ENCODE measurements around the gene PRKG1.

PRKG1 gene

GRCh38 chr10:51406581-51406980 is 332.3 kb downstream of the PRKG1 start:
- DNase-seq (ENCODE audit: low spot score in 2 of 2) (no peak), ATAC-seq (replicated peaks; ENCODE audit: extremely low read depth, poor library complexity, severe bottlenecking) (no peak)
- H3K9me3 Mint-ChIP-seq = no peaks in the 10 kb centered on the region
- no peaks in the 10 kb centered on the region for H3K36me3 Mint-ChIP-seq (ENCODE audit: insufficient read depth)
- no peaks in the 10 kb centered on the region for H3K4me1 Mint-ChIP-seq
- H3K4me3 Mint-ChIP-seq = no peak overlapping the region
- H3K27me3 Mint-ChIP-seq = no peaks in the 10 kb centered on the region
- H3K27ac Mint-ChIP-seq (ENCODE audit: low read depth) = no peak overlapping the region

- ATAC-seq (replicated peaks; ENCODE audit: extremely low read depth, poor library complexity, severe bottlenecking) = no peak
Observed at GRCh38 chr10:51416494-51416893, 342.2 kb downstream of the PRKG1 start.

GRCh38 chr10:51419196-51420093 is 345.2 kb downstream of the PRKG1 start:
- H3K4me1 Mint-ChIP-seq = peaks cover 6% of the 10 kb centered on the region
- H3K36me3 Mint-ChIP-seq (ENCODE audit: insufficient read depth) = no peaks in the 10 kb centered on the region
- no peak overlapping the region for H3K4me3 Mint-ChIP-seq
- H3K27ac Mint-ChIP-seq (ENCODE audit: low read depth) = no peak overlapping the region
- ATAC-seq (replicated peaks; ENCODE audit: extremely low read depth, poor library complexity, severe bottlenecking) (no peak), DNase-seq (ENCODE audit: low spot score in 2 of 2) (no peak)
- no peaks in the 10 kb centered on the region for H3K9me3 Mint-ChIP-seq
- peaks cover 10% of the 10 kb centered on the region for H3K27me3 Mint-ChIP-seq

More at GRCh38 chr10:51416494-51416893, 342.2 kb downstream of the PRKG1 start:
- Mint-ChIP-seq H3K36me3 (ENCODE audit: insufficient read depth) (no peaks in the 10 kb centered on the region), H3K4me1 (no peaks in the 10 kb centered on the region), H3K4me3 (no peak overlapping the region), H3K9me3 (no peaks in the 10 kb centered on the region), H3K27me3 (no peaks in the 10 kb centered on the region), H3K27ac (ENCODE audit: low read depth) (no peak overlapping the region)
- DNase-seq (ENCODE audit: low spot score in 2 of 2) = no peak

GRCh38 chr10:51421853-51422252 is 347.6 kb downstream of the PRKG1 start:
- Mint-ChIP-seq H3K27me3 (peaks cover 17% of the 10 kb centered on the region), H3K4me3 (no peak overlapping the region), H3K36me3 (ENCODE audit: insufficient read depth) (no peaks in the 10 kb centered on the region), H3K9me3 (no peaks in the 10 kb centered on the region), H3K27ac (ENCODE audit: low read depth) (no peak overlapping the region), H3K4me1 (peaks cover 6% of the 10 kb centered on the region)
- ATAC-seq (replicated peaks; ENCODE audit: extremely low read depth, poor library complexity, severe bottlenecking) (no peak), DNase-seq (ENCODE audit: low spot score in 2 of 2) (no peak)

- Mint-ChIP-seq H3K27me3 (peaks cover 24% of the 10 kb centered on the region), H3K9me3 (no peaks in the 10 kb centered on the region), H3K36me3 (ENCODE audit: insufficient read depth) (no peaks in the 10 kb centered on the region), H3K4me3 (no peak overlapping the region), H3K27ac (ENCODE audit: low read depth) (no peak overlapping the region), H3K4me1 (peaks cover 6% of the 10 kb centered on the region)
- ATAC-seq (replicated peaks; ENCODE audit: extremely low read depth, poor library complexity, severe bottlenecking) (peak; percentile 52), DNase-seq (ENCODE audit: low spot score in 2 of 2) (peak in 1 of 2 donors; percentile 11)
Observed at GRCh38 chr10:51422311-51423120, 348.2 kb downstream of the PRKG1 start.

- H3K9me3 Mint-ChIP-seq = no peaks in the 10 kb centered on the region
- peaks cover 6% of the 10 kb centered on the region for H3K4me1 Mint-ChIP-seq
- no peaks in the 10 kb centered on the region for H3K36me3 Mint-ChIP-seq (ENCODE audit: insufficient read depth)
- ATAC-seq (replicated peaks; ENCODE audit: extremely low read depth, poor library complexity, severe bottlenecking) (no peak), DNase-seq (ENCODE audit: low spot score in 2 of 2) (no peak)
- no peak overlapping the region for H3K4me3 Mint-ChIP-seq
- no peak overlapping the region for H3K27ac Mint-ChIP-seq (ENCODE audit: low read depth)
- H3K27me3 Mint-ChIP-seq = peaks cover 24% of the 10 kb centered on the region
Observed at GRCh38 chr10:51423121-51423452, 348.8 kb downstream of the PRKG1 start.

GRCh38 chr10:51425431-51425830 is 351.1 kb downstream of the PRKG1 start:
- H3K27ac Mint-ChIP-seq (ENCODE audit: low read depth) = no peak overlapping the region
- ATAC-seq (replicated peaks; ENCODE audit: extremely low read depth, poor library complexity, severe bottlenecking) = no peak
- H3K27me3 Mint-ChIP-seq = peaks cover 24% of the 10 kb centered on the region
- H3K4me3 Mint-ChIP-seq = no peak overlapping the region
- H3K4me1 Mint-ChIP-seq = peaks cover 6% of the 10 kb centered on the region
- no peaks in the 10 kb centered on the region for H3K9me3 Mint-ChIP-seq
- DNase-seq (ENCODE audit: low spot score in 2 of 2) = no peak
- no peaks in the 10 kb centered on the region for H3K36me3 Mint-ChIP-seq (ENCODE audit: insufficient read depth)

- Mint-ChIP-seq H3K27ac (ENCODE audit: low read depth) (no peak overlapping the region), H3K9me3 (no peaks in the 10 kb centered on the region), H3K27me3 (peaks cover 24% of the 10 kb centered on the region), H3K4me1 (peaks cover under 1% of the 10 kb centered on the region), H3K4me3 (no peak overlapping the region), H3K36me3 (ENCODE audit: insufficient read depth) (no peaks in the 10 kb centered on the region)
- no peak for DNase-seq (ENCODE audit: low spot score in 2 of 2)
- no peak for ATAC-seq (replicated peaks; ENCODE audit: extremely low read depth, poor library complexity, severe bottlenecking)
Observed at GRCh38 chr10:51427758-51428157, 353.5 kb downstream of the PRKG1 start.

- Mint-ChIP-seq H3K4me3 (no peak overlapping the region), H3K4me1 (no peaks in the 10 kb centered on the region), H3K27ac (ENCODE audit: low read depth) (no peak overlapping the region), H3K36me3 (ENCODE audit: insufficient read depth) (no peaks in the 10 kb centered on the region), H3K27me3 (peaks cover 14% of the 10 kb centered on the region), H3K9me3 (no peaks in the 10 kb centered on the region)
- ATAC-seq (replicated peaks; ENCODE audit: extremely low read depth, poor library complexity, severe bottlenecking) (no peak), DNase-seq (ENCODE audit: low spot score in 2 of 2) (no peak)
Observed at GRCh38 chr10:51430506-51430905, 356.2 kb downstream of the PRKG1 start.

- H3K27ac Mint-ChIP-seq (ENCODE audit: low read depth) = no peak overlapping the region
- no peaks in the 10 kb centered on the region for H3K36me3 Mint-ChIP-seq (ENCODE audit: insufficient read depth)
- no peaks in the 10 kb centered on the region for H3K9me3 Mint-ChIP-seq
- H3K4me1 Mint-ChIP-seq = no peaks in the 10 kb centered on the region
- no peaks in the 10 kb centered on the region for H3K27me3 Mint-ChIP-seq
- DNase-seq (ENCODE audit: low spot score in 2 of 2) = no peak
- no peak for ATAC-seq (replicated peaks; ENCODE audit: extremely low read depth, poor library complexity, severe bottlenecking)
- H3K4me3 Mint-ChIP-seq = no peak overlapping the region
Observed at GRCh38 chr10:51433949-51434475, 359.7 kb downstream of the PRKG1 start.

- Mint-ChIP-seq H3K4me3 (no peak overlapping the region), H3K9me3 (no peaks in the 10 kb centered on the region), H3K36me3 (ENCODE audit: insufficient read depth) (no peaks in the 10 kb centered on the region), H3K27me3 (peaks cover 6% of the 10 kb centered on the region), H3K4me1 (no peaks in the 10 kb centered on the region), H3K27ac (ENCODE audit: low read depth) (no peak overlapping the region)
- ATAC-seq (replicated peaks; ENCODE audit: extremely low read depth, poor library complexity, severe bottlenecking) = no peak
- DNase-seq (ENCODE audit: low spot score in 2 of 2) = no peak
Observed at GRCh38 chr10:51436805-51437204, 362.5 kb downstream of the PRKG1 start.

GRCh38 chr10:51439645-51440044 is 365.4 kb downstream of the PRKG1 start:
- Mint-ChIP-seq H3K4me3 (no peak overlapping the region), H3K27ac (ENCODE audit: low read depth) (no peak overlapping the region), H3K36me3 (ENCODE audit: insufficient read depth) (no peaks in the 10 kb centered on the region), H3K9me3 (no peaks in the 10 kb centered on the region), H3K4me1 (no peaks in the 10 kb centered on the region), H3K27me3 (peaks cover 10% of the 10 kb centered on the region)
- no peak for ATAC-seq (replicated peaks; ENCODE audit: extremely low read depth, poor library complexity, severe bottlenecking)
- DNase-seq (ENCODE audit: low spot score in 2 of 2) = no peak
